GM12878 (cell line): ENCODE results near the gene AIFM1.

ENCODE experiments used
- CHD4 ChIP-seq: fragments of 200-600 bp; sonication (generic); IDR thresholded peaks from 2 replicates; pipeline ENCODE4 v1.6.1; 2016; ENCODE audit warnings: mild to moderate bottlenecking
- FOXK2 ChIP-seq: fragments of 450-650 bp; IDR thresholded peaks from 2 replicates; pipeline ENCODE4 v1.6.1; 2017; ENCODE audit warnings: mild to moderate bottlenecking, moderate library complexity
- HDAC2 ChIP-seq: fragments of 200-600 bp; sonication (generic); IDR thresholded peaks from 2 replicates; pipeline ENCODE4 v1.6.1; 2017
- MXI1 ChIP-seq: fragments of 150-350 bp; IDR thresholded peaks from 2 replicates; pipeline ENCODE4 v1.6.1; 2011; ENCODE audit warnings: low read depth, mild to moderate bottlenecking, inconsistent platforms, low read length, improper control_type of control experiment
- SMC3 ChIP-seq: IDR thresholded peaks from 2 replicates; pipeline ENCODE4 v1.6.1; 2011; ENCODE audit warnings: low read length, improper control_type of control experiment, borderline replicate concordance
- TF ChIP-seq, protein P1 (sequence below), 3 experiments: IDR thresholded peaks in 2 of 3; conservative IDR thresholded peaks in 1 of 3; 2 replicates each; pipeline ENCODE4 v1.5.1; 2011; ENCODE audit warnings: low read depth in 3 of 3, low read length in 3 of 3, mild to moderate bottlenecking in 3 of 3, control low read depth in 2 of 3, moderate library complexity in 2 of 3, inconsistent platforms in 1 of 3, mixed read lengths in 1 of 3; ENCODE audit not compliant: control insufficient read depth in 2 of 3, insufficient read depth in 1 of 3; ENCODE audit errors: extremely low read depth in 1 of 3

- TF ChIP-seq, protein P1, sequence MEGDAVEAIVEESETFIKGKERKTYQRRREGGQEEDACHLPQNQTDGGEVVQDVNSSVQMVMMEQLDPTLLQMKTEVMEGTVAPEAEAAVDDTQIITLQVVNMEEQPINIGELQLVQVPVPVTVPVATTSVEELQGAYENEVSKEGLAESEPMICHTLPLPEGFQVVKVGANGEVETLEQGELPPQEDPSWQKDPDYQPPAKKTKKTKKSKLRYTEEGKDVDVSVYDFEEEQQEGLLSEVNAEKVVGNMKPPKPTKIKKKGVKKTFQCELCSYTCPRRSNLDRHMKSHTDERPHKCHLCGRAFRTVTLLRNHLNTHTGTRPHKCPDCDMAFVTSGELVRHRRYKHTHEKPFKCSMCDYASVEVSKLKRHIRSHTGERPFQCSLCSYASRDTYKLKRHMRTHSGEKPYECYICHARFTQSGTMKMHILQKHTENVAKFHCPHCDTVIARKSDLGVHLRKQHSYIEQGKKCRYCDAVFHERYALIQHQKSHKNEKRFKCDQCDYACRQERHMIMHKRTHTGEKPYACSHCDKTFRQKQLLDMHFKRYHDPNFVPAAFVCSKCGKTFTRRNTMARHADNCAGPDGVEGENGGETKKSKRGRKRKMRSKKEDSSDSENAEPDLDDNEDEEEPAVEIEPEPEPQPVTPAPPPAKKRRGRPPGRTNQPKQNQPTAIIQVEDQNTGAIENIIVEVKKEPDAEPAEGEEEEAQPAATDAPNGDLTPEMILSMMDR (IDR thresholded peaks at IDR 0.05 in 2 of 3, conservative IDR thresholded peaks at IDR 0.05 in 1 of 3; ENCODE audit: control insufficient read depth in 2 of 3, extremely low read depth in 1 of 3, insufficient read depth in 1 of 3, low read depth in 3 of 3, low read length in 3 of 3): no peak
- TF ChIP-seq MXI1 (no peak), SMC3 (no peak), HDAC2 (no peak), FOXK2 (no peak), CHD4 (no peak)
Measured at GRCh38 chrX:130212371-130212770, 46.7 kb upstream of the AIFM1 start.
